Retina (tissue), 1 donor: Measurements from ENCODE around the gene FSCN2.

Source experiments
- DNase-seq: peaks from one replicate; pipeline ENCODE4 v3.0.0-alpha.2; 2016

Gene FSCN2

GRCh38 chr17:81527591-81528383, at the start of gene FSCN2:
Gene FSCN2, plus strand, starts transcription at chr17:81528377. Its CDS starts 155 bp downstream, at chr17:81528532.
- peak; percentile 68 for DNase-seq

GRCh38 chr17:81479175-81480071, 48.8 kb upstream of the FSCN2 start:
- DNase-seq: peak; percentile 58

- peak; percentile 80 for DNase-seq
These were observed 47.8 kb upstream of the FSCN2 start for GRCh38 chr17:81480140-81481072.

GRCh38 chr17:81481073-81481799, 46.9 kb upstream of the FSCN2 start:
- peak; percentile 93 for DNase-seq

- no peak for DNase-seq
These were observed 46.2 kb upstream of the FSCN2 start for GRCh38 chr17:81481815-81482505.

GRCh38 chr17:81482673-81483072, 45.5 kb upstream of the FSCN2 start:
- peak; percentile 69 for DNase-seq

- DNase-seq: peak; percentile 87
These were observed 44.9 kb upstream of the FSCN2 start for GRCh38 chr17:81483085-81483861.

GRCh38 chr17:81483862-81484194, 44.3 kb upstream of the FSCN2 start:
- no peak for DNase-seq

GRCh38 chr17:81484195-81484979, 43.8 kb upstream of the FSCN2 start:
- peak; percentile 97 for DNase-seq

- DNase-seq: no peak
These were observed 41.9 kb upstream of the FSCN2 start for GRCh38 chr17:81486199-81486810.

- DNase-seq: no peak
These were observed 41.1 kb upstream of the FSCN2 start for GRCh38 chr17:81487089-81487486.

GRCh38 chr17:81487487-81488275, 40.5 kb upstream of the FSCN2 start:
- DNase-seq: peak; percentile 89

- no peak for DNase-seq
These were observed 39.8 kb upstream of the FSCN2 start for GRCh38 chr17:81488276-81488860.

GRCh38 chr17:81489012-81489997, 38.9 kb upstream of the FSCN2 start:
- DNase-seq: no peak

- peak; percentile 42 for DNase-seq
These were observed 37.9 kb upstream of the FSCN2 start for GRCh38 chr17:81489998-81490992.
